Renal pelvis (tissue), 4 donors: Measurements from ENCODE around the gene NAA10. TPM values are rescaled to one million over a fixed set of nuclear protein-coding genes. Genes with fewer than 3 reads are reported as not detected.

ENCODE experiments used
- DNase-seq: peaks from one replicate; pipeline ENCODE4 v3.0.0-alpha.2; 2013
- polyA plus RNA-seq, 3 donors: library from polyadenylated mRNA; unstranded; fragments of 120-200 nt; gene quantifications; one replicate each; pipeline ENCODE4 v1.2.1, GENCODE V29; 2013; ENCODE audit not compliant: insufficient read length in 3 of 3

The NAA10 gene
- polyA plus RNA-seq, 3 donors, result 79.4 to 80.9 (median 79.6) TPM

- no peak for DNase-seq
Observed at GRCh38 chrX:153931748-153932147, 3.1 kb downstream of the NAA10 start.

GRCh38 chrX:153931151-153931550 is 3.7 kb downstream of the NAA10 start:
- no peak for DNase-seq

GRCh38 chrX:153930011-153930910 is 4.6 kb downstream of the NAA10 start:
- no peak for DNase-seq

GRCh38 chrX:153929576-153929975 is 5.3 kb downstream of the NAA10 start:
- DNase-seq, result no peak

GRCh38 chrX:153928846-153929245 is 6.0 kb downstream of the NAA10 start:
- no peak for DNase-seq

GRCh38 chrX:153927922-153928760 is 6.7 kb downstream of the NAA10 start:
- DNase-seq, result peak; percentile 95

- DNase-seq, result no peak
Observed at GRCh38 chrX:153927672-153927921, 7.2 kb downstream of the NAA10 start.

GRCh38 chrX:153926858-153927671 is 7.8 kb downstream of the NAA10 start:
- DNase-seq, result no peak

- no peak for DNase-seq
Observed at GRCh38 chrX:153926552-153926857, 8.3 kb downstream of the NAA10 start.

GRCh38 chrX:153925739-153926551 is 8.9 kb downstream of the NAA10 start, which contains the start of gene ARHGAP4:
Gene ARHGAP4, minus strand, starts transcription at chrX:153926264. Its CDS starts 62 bp downstream, at chrX:153926202.
- DNase-seq, result no peak

- no peak for DNase-seq
Observed at GRCh38 chrX:153925387-153925738, 9.5 kb downstream of the NAA10 start.

GRCh38 chrX:153924149-153924861 is 10.5 kb downstream of the NAA10 start:
- DNase-seq, result no peak

- DNase-seq, result no peak
Observed at GRCh38 chrX:153922932-153923857, 11.6 kb downstream of the NAA10 start.

- no peak for DNase-seq
Observed at GRCh38 chrX:153921511-153922446, 13.1 kb downstream of the NAA10 start.

GRCh38 chrX:153921070-153921469 is 13.8 kb downstream of the NAA10 start:
- no peak for DNase-seq

GRCh38 chrX:153920546-153920945 is 14.3 kb downstream of the NAA10 start:
- no peak for DNase-seq

- no peak for DNase-seq
Observed at GRCh38 chrX:153919281-153919680, 15.6 kb downstream of the NAA10 start.

GRCh38 chrX:153917869-153918268 is 17.0 kb downstream of the NAA10 start:
- DNase-seq, result no peak

- no peak for DNase-seq
Observed at GRCh38 chrX:153913701-153914100, 21.1 kb downstream of the NAA10 start.
